SK-N-DZ (cell line): ENCODE data around the gene NINJ1.
"Not testable (repeated sequence)": the region's sequence is repeated elsewhere in the genome, so short reads cannot be mapped to it uniquely, and the experiment has no call there.

Experiments
- DNase-seq: peaks from one replicate; pipeline ENCODE4 v3.0.0-alpha.2; 2015; ENCODE audit warnings: low spot score

NINJ1 gene

GRCh38 chr9:93119703-93119952, 14.4 kb downstream of the NINJ1 start:
- no peak for DNase-seq

DNA sequence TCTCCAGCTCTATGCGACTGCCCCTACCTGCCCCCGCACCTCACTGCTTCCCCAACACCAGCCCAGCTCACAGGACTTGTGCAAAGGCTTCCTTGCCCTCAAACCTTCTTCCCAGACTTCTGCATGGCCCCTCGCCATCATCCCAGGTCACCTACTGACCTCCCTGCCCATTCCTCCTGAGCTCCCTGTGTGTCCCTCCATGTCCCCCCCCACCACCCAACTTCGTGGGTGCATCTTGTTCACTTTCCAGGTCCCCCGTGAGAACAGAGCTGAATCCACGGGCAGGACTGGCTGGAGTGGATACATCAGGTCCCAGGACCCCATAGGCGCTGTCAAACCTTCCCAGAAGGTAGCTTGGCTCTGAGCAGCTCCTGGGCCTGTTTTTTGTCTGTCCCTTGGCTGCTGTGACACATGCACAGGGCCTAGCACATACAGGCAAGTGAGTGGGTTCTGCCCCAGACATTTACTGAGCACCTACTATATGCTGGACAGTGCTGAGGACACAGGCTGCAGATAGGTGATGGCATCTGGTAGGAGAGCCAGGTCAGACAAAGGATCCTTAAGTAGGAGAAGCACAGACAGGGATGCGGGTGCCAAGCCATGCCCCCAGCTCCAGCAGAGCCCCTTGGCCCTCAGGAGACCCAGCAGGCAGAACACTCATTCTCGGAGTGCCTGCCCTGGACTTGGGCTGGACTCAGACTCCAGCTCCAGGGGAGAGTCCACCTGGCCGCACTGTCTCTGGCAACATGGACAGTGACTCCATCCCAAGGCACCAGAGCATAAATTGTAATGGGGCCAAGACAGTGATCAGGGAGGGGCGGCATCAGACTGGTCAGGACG, 15.0 kb downstream of the NINJ1 start:
- DNase-seq, result no peak

DNA sequence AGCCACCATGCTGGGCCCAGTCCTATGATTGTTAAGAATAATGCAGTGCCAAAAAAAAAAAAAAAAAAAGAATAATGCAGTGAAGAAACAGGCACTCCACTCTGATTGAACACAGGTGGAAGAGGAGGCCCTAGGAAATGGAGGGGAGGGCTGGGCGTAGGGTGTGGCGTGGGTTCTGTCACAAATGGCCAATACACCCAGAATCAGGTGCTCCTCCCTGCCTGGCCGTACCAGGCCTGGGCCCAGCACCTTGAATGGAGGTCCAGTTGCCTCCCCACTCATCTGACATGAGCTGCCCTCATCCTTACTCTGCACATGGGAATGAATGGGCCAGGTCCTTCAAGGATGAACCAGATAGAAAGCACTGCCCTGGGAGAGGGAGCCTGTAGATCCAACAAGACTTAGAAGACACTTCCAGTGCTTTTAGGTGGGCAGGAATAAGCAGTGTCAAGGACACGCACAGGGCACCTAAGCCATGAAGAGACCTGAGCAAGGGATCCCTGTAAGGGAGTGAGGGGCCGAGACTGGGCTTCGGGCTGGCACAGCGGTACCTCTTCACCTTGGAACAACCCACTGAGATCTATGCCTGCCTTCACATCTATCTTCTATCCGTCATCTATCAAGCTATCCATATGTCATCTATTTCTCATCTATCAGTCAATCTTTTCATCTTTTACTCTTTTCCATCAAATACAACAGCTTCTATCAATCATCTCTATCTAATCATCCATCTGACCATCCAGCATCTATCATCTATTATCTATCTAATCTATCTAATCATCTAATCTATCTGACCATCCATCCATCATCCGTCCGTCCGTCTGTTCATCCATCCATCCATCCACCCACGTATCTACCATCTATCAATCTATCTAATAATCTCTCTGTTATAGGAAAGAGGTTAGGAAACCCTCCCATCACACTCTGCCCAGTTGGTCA, 15.9 kb downstream of the NINJ1 start:
- DNase-seq, result no peak

DNA sequence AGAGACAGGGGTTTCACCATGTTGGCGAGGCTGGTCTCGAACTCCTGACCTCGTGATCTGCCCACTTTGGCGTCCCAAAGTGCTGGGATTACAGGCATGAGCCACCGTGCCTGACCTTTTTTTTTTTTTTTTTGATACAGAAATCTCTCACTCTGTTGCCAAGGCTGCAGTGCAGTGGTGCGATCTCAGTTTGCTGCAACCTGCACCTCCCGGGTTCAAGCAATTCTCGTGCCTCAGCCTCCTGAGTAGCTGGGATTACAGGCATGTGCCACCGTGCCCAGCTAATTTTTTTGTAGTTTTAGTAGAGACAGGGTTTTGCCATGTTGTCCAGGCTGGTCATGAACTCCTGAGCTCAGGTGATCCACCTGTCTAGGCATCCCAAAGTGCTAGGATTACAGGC, 16.5 kb downstream of the NINJ1 start:
- not testable (repeated sequence) for DNase-seq

- no peak for DNase-seq
Measured at GRCh38 chr9:93116072-93116961, 17.7 kb downstream of the NINJ1 start.

DNA sequence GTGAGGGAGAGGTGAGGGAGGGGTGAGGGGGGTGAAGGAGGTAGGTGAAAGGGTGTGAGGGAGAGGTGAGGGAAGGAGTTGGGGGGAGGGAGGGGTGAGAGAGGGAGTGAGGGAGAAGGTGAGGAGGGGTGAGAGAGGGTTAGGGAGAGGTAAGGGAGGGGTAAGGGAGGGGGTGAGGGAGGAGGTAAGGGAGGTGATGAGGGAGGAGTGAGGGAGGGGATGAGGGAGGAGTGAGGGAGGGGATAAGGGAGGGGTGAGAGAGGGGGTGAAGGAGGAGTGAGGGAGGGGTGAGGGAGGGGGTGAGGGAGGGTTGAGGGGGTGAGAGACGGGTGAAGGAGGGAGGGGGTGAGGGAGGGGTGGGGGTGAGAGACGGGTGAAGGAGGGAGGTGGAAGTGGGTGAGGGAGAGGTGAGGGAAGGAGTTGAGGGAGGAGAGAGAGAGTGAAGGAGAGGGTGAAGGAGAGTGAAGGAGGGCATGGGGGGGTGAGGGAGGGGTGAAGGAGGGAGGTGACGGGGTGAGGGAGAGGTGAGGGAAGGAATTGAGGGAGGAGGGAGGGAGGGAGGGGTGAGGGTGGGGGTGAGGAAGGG, 18.5 kb downstream of the NINJ1 start:
- no peak for DNase-seq

- DNase-seq, result no peak
Measured at GRCh38 chr9:93114984-93115335, 19.1 kb downstream of the NINJ1 start.

DNA sequence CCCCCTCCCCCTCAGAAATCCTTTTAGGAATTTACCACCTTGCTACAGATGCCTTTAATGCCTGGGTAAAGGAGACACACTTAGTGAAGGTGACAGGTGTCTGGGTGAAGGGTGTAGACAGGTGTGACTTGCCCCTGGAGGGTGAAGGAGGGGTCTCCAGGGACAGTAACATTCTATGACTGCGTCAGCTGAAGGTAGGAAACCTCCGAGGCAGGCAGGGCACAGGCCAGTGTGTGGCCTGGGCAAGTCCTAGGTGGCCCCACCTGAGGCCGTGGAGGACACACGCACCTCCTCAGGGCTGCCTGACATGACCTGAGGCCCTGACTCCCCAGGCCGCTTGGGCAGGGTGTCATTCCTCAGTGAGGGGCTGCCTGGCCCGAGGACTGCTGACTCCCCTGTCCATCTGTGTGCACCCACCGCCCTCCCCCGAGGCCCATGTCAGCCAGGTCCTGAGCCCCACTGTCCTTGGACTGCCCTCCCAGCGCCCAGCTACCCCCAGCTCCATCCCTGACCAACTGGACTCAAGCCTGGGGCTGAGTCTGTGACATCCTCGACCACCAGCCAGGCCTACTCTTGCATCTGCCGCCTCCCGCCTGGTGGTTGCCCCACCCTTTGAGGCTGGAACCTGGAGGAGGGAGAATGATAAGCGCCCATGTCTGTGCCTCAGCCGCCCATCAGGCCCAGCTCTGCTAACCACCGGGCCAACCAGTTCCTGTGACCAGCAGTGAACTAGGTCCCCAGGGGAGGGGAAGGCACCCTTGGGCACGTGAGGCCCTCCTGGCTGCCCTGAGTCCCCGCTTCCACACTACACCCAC, 19.7 kb downstream of the NINJ1 start:
- no peak for DNase-seq

DNA sequence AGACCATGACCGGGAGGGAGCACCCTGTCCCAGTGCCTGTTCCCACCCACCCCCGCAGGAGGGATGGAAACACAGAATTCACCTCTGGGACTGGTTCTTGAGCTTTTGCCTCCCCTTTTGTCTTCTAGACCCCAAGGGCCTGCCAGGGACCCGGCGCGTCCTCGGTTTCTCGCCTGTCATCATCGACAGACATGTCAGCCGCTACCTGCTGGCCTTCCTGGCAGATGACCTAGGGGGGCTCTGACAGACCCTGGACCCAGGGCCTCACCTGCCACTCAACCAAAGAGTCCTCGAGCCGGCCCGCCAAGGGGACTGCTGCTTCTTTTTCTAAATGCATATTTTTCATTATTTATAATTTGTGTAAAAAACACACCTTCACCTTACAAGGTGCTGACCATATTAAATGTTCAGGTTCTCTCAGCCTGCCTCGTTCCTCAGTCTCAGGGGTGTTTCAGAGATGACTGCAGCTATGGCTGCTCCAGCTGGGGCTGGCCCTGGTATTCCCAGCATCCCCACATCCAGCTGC, 21.1 kb downstream of the NINJ1 start:
- DNase-seq, result no peak

DNA sequence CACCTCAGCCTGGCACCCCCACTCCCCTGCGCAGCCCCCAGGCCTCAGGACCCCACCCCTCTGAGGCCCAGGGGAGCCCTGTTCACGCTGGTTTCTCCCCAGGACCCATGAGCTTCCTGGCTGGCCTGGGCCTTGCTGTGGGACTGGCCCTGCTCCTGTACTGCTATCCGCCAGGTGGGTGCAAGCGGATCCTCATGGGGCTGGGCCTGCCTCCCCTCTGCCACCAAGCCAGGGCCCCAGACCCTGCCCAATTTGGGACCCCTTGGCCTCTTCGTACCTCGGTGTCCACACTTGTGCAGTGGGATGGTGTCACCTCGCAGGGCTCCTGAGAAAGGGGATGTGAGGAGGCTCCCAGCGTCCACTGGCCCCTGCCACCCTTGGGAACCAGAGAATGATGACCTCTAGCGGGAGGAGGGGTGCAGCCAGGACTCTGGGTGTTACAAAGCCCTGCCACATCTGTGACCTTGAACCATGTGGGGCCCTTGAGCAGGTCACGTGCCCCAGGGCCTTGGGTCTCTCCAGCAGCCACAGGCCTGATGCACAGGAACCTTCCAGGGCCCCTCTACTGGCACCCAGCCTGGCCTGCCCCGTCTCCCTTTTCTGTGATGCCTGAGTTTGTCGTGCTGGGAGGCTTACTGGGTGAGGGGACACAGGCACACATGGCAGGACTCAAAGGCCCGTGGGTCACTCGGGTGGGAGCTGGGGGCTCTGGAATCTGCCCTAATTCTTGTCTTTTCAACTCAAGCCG, 21.8 kb downstream of the NINJ1 start:
- DNase-seq, result no peak

DNA sequence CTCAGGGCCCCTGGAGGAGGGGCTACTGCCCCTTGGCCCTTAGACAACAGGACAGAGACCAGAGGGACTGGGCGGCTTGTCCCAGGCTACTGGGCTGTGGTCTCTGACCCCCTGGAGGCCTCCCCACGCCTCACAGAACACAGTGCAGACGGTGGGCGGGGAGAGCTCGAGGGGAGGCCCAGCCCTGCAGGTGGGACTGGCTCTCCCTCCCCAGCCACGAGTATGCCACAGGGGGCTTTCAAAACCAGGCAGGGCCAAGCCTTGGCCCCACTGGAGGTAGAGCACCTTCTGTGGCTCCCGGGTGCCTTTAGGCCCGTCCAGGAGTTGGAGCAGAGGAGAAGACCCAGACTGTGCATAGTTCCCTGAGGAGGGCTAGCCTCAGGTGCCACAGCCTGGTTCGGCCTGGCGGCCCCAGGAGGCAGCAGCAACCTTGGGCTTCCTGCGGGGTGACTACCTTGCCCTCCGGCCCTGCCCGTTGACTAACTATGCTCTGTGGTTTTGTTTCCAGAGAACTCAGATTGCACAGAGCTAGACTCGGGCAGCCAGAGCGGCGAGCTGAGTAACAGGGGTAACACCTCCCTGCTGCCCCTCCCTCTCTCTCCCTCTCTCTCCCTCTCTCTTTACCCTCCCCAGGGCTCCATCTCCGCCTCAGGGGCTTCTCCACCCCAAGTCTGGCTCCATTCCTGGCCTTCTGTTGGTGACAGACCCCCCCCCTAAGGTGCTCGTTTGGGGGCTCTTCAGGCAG, 22.5 kb downstream of the NINJ1 start:
- no peak for DNase-seq

- no peak for DNase-seq
Measured at GRCh38 chr9:93111001-93111370, 23.1 kb downstream of the NINJ1 start.

- no peak for DNase-seq
Measured at GRCh38 chr9:93110311-93110855, 23.7 kb downstream of the NINJ1 start.

DNA sequence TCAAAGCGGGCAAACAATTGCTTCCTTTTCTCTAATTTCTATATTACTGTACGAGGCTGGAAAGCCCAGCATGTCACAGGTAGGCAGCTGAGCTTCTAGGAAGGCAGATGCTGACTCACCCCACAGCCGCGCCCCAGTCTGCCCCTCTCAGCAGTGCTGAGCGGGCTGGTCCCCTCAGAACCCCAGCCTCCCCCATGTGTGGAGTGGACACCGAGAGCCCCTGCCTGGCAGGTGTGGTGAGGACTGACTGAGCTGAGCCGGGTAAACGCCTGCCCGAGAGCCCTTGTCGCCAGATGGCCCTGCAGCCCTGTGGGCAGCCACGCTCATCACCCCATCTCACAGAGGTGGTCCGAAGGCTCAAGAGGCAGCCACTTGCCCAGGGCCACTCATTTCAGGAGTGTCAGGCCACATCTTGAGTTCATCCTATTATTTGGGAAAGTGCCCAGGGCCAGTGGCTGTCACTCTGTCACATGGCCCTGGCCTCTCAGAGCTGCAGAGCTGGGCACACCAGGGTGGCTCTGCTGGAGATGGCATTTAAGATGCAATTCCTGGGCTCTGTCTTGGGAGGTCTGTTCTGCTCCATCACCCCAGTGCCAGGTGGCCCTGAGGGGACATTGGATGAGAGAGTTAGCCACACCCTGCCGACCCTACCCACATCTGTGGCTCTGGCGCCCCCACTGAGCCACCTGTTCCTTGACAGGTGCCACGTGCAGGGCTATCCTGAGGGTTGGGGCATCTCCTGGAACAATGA, 25.6 kb downstream of the NINJ1 start:
- DNase-seq, result no peak

DNA sequence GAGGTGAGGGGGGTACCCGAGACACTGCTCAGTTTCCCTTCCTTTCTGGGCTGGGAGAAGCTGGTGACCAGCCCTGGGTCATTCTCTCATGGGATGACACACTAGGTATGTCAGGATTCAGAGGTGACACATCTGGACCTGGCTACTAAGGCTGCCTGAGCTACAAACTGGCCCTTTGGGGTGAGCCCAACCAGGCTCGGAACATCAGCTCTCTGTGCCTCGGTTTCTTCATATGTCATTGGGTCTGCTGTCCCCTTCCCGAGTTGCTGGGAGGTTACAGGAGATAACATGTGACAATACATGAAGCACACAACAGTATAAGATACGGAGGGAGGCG, 26.3 kb downstream of the NINJ1 start:
- no peak for DNase-seq

DNA sequence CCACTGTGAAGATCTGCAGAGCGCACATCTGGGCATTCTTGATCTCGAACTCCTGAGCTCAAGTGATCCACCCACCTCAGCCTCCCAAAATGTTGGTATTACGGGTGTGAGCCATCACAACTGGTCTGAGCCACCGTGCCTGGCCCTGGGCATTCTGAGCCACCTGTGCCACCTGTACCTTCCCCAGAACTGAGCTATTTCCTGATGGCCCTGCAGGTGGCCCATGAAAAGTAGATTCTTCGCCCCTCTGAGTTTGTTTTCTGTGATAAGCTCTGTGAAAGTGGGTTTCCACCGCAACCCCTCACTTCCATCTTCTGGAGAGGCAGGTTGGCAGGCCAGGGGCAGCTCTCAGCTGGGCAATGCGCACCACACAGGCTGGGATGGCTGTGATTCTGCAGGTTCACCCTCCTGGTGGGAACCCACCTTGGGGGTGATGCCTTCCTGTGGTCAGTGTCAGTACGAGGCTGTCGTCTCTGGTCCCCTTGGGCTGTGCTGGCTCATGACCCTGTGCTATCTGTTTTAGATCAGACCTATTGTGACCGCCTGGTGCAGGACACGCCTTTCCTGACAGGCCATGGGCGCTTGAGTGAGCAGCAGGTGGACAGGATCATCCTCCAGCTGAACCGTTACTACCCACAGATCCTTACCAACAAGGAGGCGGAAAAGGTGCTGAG, 26.8 kb downstream of the NINJ1 start:
- DNase-seq, result no peak

GRCh38 chr9:93105620-93106019, 28.4 kb downstream of the NINJ1 start:
- DNase-seq, result no peak

- not testable (repeated sequence) for DNase-seq
Measured at GRCh38 chr9:93101086-93101485, 33.0 kb downstream of the NINJ1 start.
